H9 (cell line): ENCODE data around the gene C19orf73. TPM values are rescaled to one million over a fixed set of nuclear protein-coding genes. Genes with fewer than 3 reads are reported as not detected.

Experiments used
- DNase-seq: peaks from one replicate; pipeline ENCODE4 v3.0.0-alpha.2; 2017
- H2AFZ ChIP-seq: one replicate; pipeline ENCODE4 v1.6.1; 2013; ENCODE audit warnings: mild to moderate bottlenecking, low read length, control low read depth, moderate library complexity
- H2AK5ac ChIP-seq: 2 replicates; pipeline ENCODE4 v1.6.1; 2013; ENCODE audit warnings: low read length, control low read depth, mixed read lengths; ENCODE audit not compliant: insufficient read length
- H2BK120ac ChIP-seq: one replicate; pipeline ENCODE4 v1.6.1; 2013; ENCODE audit warnings: low read depth, mild to moderate bottlenecking, low read length, control low read depth, inconsistent platforms; ENCODE audit not compliant: poor library complexity, severe bottlenecking
- H2BK12ac ChIP-seq: 2 replicates; pipeline ENCODE4 v1.6.1; 2013; ENCODE audit warnings: low read length, control low read depth, mixed read lengths, low read depth; ENCODE audit not compliant: insufficient read length
- H2BK15ac ChIP-seq: 2 replicates; pipeline ENCODE4 v1.6.1; 2013; ENCODE audit warnings: low read depth, low read length, control low read depth
- H2BK20ac ChIP-seq: one replicate; pipeline ENCODE4 v1.6.1; 2013; ENCODE audit warnings: low read depth, mild to moderate bottlenecking, low read length, control low read depth, inconsistent platforms; ENCODE audit not compliant: poor library complexity, severe bottlenecking
- H2BK5ac ChIP-seq: 2 replicates; pipeline ENCODE4 v1.6.1; 2013; ENCODE audit warnings: low read length, control low read depth, mixed read lengths; ENCODE audit not compliant: insufficient read length
- H3K14ac ChIP-seq: 2 replicates; pipeline ENCODE4 v1.6.1; 2013; ENCODE audit warnings: low read length, control low read depth; ENCODE audit not compliant: insufficient read depth
- H3K18ac ChIP-seq: 2 replicates; pipeline ENCODE4 v1.6.1; 2013; ENCODE audit warnings: low read depth, mild to moderate bottlenecking, mixed read lengths, low read length, control low read depth; ENCODE audit not compliant: insufficient read length
- H3K23ac ChIP-seq: 2 replicates; pipeline ENCODE4 v1.6.1; 2013; ENCODE audit warnings: low read length, control low read depth, mixed read lengths, low read depth; ENCODE audit not compliant: insufficient read length
- H3K23me2 ChIP-seq: 2 replicates; pipeline ENCODE4 v1.6.1; 2013; ENCODE audit warnings: low read depth, mild to moderate bottlenecking, mixed read lengths, low read length, control low read depth; ENCODE audit not compliant: insufficient read length, poor library complexity, severe bottlenecking
- H3K27ac ChIP-seq: 2 replicates; pipeline ENCODE4 v1.5.1; 2013; ENCODE audit warnings: low read length, control low read depth, mixed read lengths, low read depth; ENCODE audit not compliant: insufficient read length
- H3K27me3 ChIP-seq: 2 replicates; pipeline ENCODE4 v1.6.1; 2013; ENCODE audit warnings: low read length, control low read depth, inconsistent platforms; ENCODE audit not compliant: insufficient read depth
- H3K4ac ChIP-seq: 2 replicates; pipeline ENCODE4 v1.6.1; 2013; ENCODE audit warnings: low read depth, mild to moderate bottlenecking, control low read depth, inconsistent platforms, low read length, moderate library complexity
- H3K4me1 ChIP-seq: 2 replicates; pipeline ENCODE4 v1.6.1; 2013; ENCODE audit warnings: low read length, control low read depth, inconsistent platforms; ENCODE audit not compliant: insufficient read depth
- H3K4me2 ChIP-seq: 2 replicates; pipeline ENCODE4 v1.6.1; 2013; ENCODE audit warnings: low read length, control low read depth, mixed read lengths; ENCODE audit not compliant: insufficient read length, insufficient read depth
- H3K56ac ChIP-seq: 2 replicates; pipeline ENCODE4 v1.6.1; 2013; ENCODE audit warnings: low read depth, mild to moderate bottlenecking, mixed read lengths, low read length, control low read depth; ENCODE audit not compliant: insufficient read length
- H3K79me1 ChIP-seq: 2 replicates; pipeline ENCODE4 v1.6.1; 2013; ENCODE audit warnings: low read depth, mild to moderate bottlenecking, moderate library complexity, low read length, control low read depth, inconsistent platforms; ENCODE audit not compliant: insufficient read depth, poor library complexity, severe bottlenecking
- H3K79me2 ChIP-seq: 2 replicates; pipeline ENCODE4 v1.6.1; 2013; ENCODE audit warnings: low read length, control low read depth, inconsistent platforms; ENCODE audit not compliant: insufficient read depth
- H3K9ac ChIP-seq: 2 replicates; pipeline ENCODE4 v1.6.1; 2013; ENCODE audit warnings: low read length, control low read depth, mixed read lengths; ENCODE audit not compliant: insufficient read length; ENCODE audit errors: extremely low read depth
- H3K9me3 ChIP-seq: one replicate; pipeline ENCODE4 v1.6.1; 2013; ENCODE audit warnings: low read depth, low read length, inconsistent platforms; ENCODE audit not compliant: control insufficient read depth
- H3T11ph ChIP-seq: one replicate; pipeline ENCODE4 v1.6.1; 2013; ENCODE audit warnings: mild to moderate bottlenecking, low read length, control low read depth, inconsistent platforms
- H4K20me1 ChIP-seq: one replicate; pipeline ENCODE4 v1.6.1; 2013; ENCODE audit not compliant: control insufficient read depth, insufficient read length, insufficient read depth
- H4K5ac ChIP-seq: 2 replicates; pipeline ENCODE4 v1.6.1; 2013; ENCODE audit warnings: low read depth, mild to moderate bottlenecking, mixed read lengths, low read length, control low read depth; ENCODE audit not compliant: insufficient read length
- H4K8ac ChIP-seq: replicated peaks from 2 replicates; pipeline ENCODE4 v1.6.1; 2013; ENCODE audit warnings: low read length, control low read depth, mixed read lengths, low read depth; ENCODE audit not compliant: insufficient read length
- H4K91ac ChIP-seq: 2 replicates; pipeline ENCODE4 v1.6.1; 2013; ENCODE audit warnings: low read depth, mild to moderate bottlenecking, moderate library complexity, mixed read lengths, low read length, control low read depth; ENCODE audit not compliant: insufficient read length
- H3K27ac Mint-ChIP-seq, 3 experiments: 2 replicates in 2 of 3; 3 replicates in 1 of 3; pipeline ENCODE4 v1.8.0; 2020 to 2021; ENCODE audit warnings: mixed read lengths in 3 of 3, mild to moderate bottlenecking in 1 of 3, moderate library complexity in 1 of 3
- H3K27me3 Mint-ChIP-seq: 2 replicates; pipeline ENCODE4 v1.8.0; 2021; ENCODE audit warnings: low read depth, mild to moderate bottlenecking, moderate library complexity, mixed read lengths
- H3K36me3 Mint-ChIP-seq, 3 experiments: 2 replicates in 2 of 3; 3 replicates in 1 of 3; pipeline ENCODE4 v1.8.0; 2020 to 2021; ENCODE audit warnings: low read depth in 3 of 3, mixed read lengths in 3 of 3; ENCODE audit not compliant: insufficient read depth in 1 of 3
- H3K4me1 Mint-ChIP-seq, 2 experiments: 2 replicates each; pipeline ENCODE4 v1.8.0; 2020; ENCODE audit warnings: mixed read lengths in 2 of 2
- H3K4me3 Mint-ChIP-seq, 2 experiments: 2 replicates in 1 of 2; 3 replicates in 1 of 2; pipeline ENCODE4 v1.8.0; 2020 to 2021; ENCODE audit warnings: mild to moderate bottlenecking in 2 of 2, mixed read lengths in 2 of 2, moderate library complexity in 1 of 2
- H3K9me3 Mint-ChIP-seq, 2 experiments: 2 replicates in 1 of 2; 3 replicates in 1 of 2; pipeline ENCODE4 v1.8.0; 2020; ENCODE audit warnings: mild to moderate bottlenecking in 2 of 2, mixed read lengths in 2 of 2, moderate library complexity in 1 of 2
- WGBS: extraction: QIAGEN DNeasy Blood & Tissue Kit; methylation state at CpG from one replicate; pipeline ENCODE4 v1.1.7; 2013; ENCODE audit warnings: missing lambda C conversion rate, low lambda C conversion rate, mixed read lengths; ENCODE audit not compliant: insufficient read length; ENCODE audit errors: extremely low coverage; 5-methylcytosine and 5-hydroxymethylcytosine counted together
- total RNA-seq: library from RNA; stranded (reverse); gene quantifications from 2 replicates; pipeline ENCODE4 v1.2.1, GENCODE V29; 2021
- TF ChIP-seq, protein P1 (sequence below): fragments of 200-600 bp; sonication (generic); conservative IDR thresholded peaks from 3 replicates; pipeline ENCODE4 v1.8.0; 2021; ENCODE audit warnings: antibody characterized with exemption, mild to moderate bottlenecking

The C19orf73 gene
- total RNA-seq, 1 experiment from 2014 or later = 1.1 TPM

DNA sequence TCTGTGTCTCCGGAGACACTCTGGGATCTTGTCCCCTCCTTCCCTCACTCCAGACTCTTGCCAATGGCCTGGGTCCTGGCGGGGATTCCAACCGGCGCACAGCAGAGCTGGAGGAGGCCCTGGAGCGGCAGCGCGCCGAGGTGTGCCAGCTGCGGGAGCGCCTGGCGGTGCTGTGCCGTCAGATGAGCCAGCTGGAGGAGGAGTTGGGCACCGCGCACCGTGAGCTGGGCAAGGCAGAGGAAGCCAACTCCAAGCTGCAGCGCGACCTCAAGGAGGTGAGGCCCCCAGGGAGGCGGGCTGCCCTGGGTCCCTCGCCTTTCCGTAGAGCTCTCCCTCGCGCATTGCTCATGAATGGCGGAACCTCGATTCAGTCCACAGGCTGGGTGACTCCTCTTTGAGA, 11.4 kb upstream of the C19orf73 start:
- Histone ChIP-seq H2AFZ (no peak overlapping the region), H3T11ph (no peak overlapping the region), H3K18ac (no peak overlapping the region), H3K4ac (no peak overlapping the region), H2BK20ac (no peak overlapping the region), H3K9me3 (no peaks in the 10 kb centered on the region), H2BK5ac (no peak overlapping the region), H3K27ac (no peak overlapping the region), H3K79me2 (no peaks in the 10 kb centered on the region), H3K79me1 (no peaks in the 10 kb centered on the region), H3K27me3 (no peaks in the 10 kb centered on the region), H2BK12ac (no peak overlapping the region), H4K91ac (no peak overlapping the region), H3K4me2 (no peak overlapping the region), H2BK120ac (no peak overlapping the region), H4K5ac (no peak overlapping the region), H3K23me2 (peaks cover 7% of the 10 kb centered on the region), H3K56ac (no peak overlapping the region), H4K8ac (no peak overlapping the region), H3K23ac (no peak overlapping the region), H2AK5ac (no peak overlapping the region), H4K20me1 (no peaks in the 10 kb centered on the region), H3K9ac (no peak overlapping the region), H3K14ac (no peak overlapping the region), H2BK15ac (no peak overlapping the region), H3K4me1 (peaks cover 4% of the 10 kb centered on the region; the same call in 1 of the 2 replicates)
- H3K9me3 Mint-ChIP-seq = no peaks in the 10 kb centered on the region
- H3K27me3 Mint-ChIP-seq = peaks cover 3% of the 10 kb centered on the region
- peaks cover 21 to 40% of the 10 kb centered on the region in 2 experiments for H3K4me1 Mint-ChIP-seq
- H3K36me3 Mint-ChIP-seq = peaks cover 23 to 33% (median 29%) of the 10 kb centered on the region in 3 experiments
- H3K4me3 Mint-ChIP-seq = no peak overlapping the region
- H3K27ac Mint-ChIP-seq = no peak overlapping the region
- TF ChIP-seq, protein P1, sequence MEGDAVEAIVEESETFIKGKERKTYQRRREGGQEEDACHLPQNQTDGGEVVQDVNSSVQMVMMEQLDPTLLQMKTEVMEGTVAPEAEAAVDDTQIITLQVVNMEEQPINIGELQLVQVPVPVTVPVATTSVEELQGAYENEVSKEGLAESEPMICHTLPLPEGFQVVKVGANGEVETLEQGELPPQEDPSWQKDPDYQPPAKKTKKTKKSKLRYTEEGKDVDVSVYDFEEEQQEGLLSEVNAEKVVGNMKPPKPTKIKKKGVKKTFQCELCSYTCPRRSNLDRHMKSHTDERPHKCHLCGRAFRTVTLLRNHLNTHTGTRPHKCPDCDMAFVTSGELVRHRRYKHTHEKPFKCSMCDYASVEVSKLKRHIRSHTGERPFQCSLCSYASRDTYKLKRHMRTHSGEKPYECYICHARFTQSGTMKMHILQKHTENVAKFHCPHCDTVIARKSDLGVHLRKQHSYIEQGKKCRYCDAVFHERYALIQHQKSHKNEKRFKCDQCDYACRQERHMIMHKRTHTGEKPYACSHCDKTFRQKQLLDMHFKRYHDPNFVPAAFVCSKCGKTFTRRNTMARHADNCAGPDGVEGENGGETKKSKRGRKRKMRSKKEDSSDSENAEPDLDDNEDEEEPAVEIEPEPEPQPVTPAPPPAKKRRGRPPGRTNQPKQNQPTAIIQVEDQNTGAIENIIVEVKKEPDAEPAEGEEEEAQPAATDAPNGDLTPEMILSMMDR = no peak
- no CpG with 5 or more reads among the region's 24 CpGs for WGBS
- no peak for DNase-seq
